Measurements from ENCODE around the gene RABEPK. TPM values are rescaled to one million over a fixed set of nuclear protein-coding genes. Genes with fewer than 3 reads are reported as not detected.
A peak's percentile ranks its signal among the peaks of the same experiment; 100 is the strongest.
"Not testable (repeated sequence)": the region's sequence is repeated elsewhere in the genome, so short reads cannot be mapped to it uniquely, and the experiment has no call there.

The RABEPK gene
- total and polyA plus RNA-seq, 7 donors, result 9.4 to 24.4 (median 17.1) TPM

DNA sequence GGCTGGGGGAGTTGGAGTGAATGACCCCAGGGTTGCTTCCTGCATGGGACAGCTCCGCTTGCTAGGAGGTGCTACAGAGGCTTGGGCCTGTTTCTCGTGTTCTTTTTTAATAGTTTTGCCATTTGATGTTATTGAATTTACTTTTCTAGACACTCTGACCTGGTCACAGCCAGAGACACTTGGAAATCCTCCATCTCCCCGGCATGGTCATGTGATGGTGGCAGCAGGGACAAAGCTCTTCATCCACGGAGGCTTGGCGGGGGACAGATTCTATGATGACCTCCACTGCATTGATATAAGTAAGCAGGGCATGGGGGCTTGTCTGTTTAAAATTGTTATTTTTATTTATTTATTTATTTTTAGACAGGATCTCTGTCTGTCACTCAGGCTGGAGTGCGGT, 27.4 kb downstream of the RABEPK start:
- intact Hi-C loops (cut with DNase I), result no loop called here
- Histone ChIP-seq H3K27ac (no peak overlapping the region), H3K4me3 (no peak overlapping the region), H3K4me1 (no peaks in the 10 kb centered on the region), H3K36me3 (peaks cover 0 to 47% (median 19%) of the 10 kb centered on the region in 4 donors), H3K27me3 (no peaks in the 10 kb centered on the region), H3K9me3 (no peaks in the 10 kb centered on the region)
- TF ChIP-seq CTCF (IDR thresholded peaks at IDR 0.05) (no peak), POLR2A (IDR thresholded peaks at IDR 0.05) (no peak), EP300 (IDR thresholded peaks at IDR 0.05) (no peak), POLR2AphosphoS5 (IDR thresholded peaks at IDR 0.05) (no peak)
- DNase-seq, result no peak
- 96% methylated on average over 6 of the region's 6 CpGs for WGBS, 2 donors

DNA sequence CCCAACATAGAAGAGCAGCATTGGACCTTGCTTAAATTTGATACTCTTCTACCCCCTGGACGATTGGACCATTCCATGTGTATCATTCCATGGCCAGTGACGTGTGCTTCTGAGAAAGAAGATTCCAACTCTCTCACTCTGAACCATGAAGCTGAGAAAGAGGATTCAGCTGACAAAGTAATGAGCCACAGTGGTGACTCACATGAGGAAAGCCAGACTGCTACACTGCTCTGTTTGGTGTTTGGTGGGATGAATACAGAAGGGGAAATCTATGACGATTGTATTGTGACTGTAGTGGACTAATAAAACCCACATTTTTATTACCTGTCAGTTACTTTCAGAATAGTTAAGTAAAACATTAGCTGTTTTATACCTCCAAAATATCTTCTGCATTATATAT, 33.3 kb downstream of the RABEPK start:
- DNase-seq, result no peak
- 55 to 71% methylated on average over 3 of the region's 3 CpGs for whole genome bisulfite sequencing, 2 donors
- peaks cover 19 to 82% (median 34%) of the 10 kb centered on the region in 4 donors for H3K36me3 ChIP-seq
- H3K4me3 ChIP-seq, result no peak overlapping the region
- intact Hi-C loops (cut with DNase I), result no loop called here
- no peaks in the 10 kb centered on the region for H3K27me3 ChIP-seq
- H3K4me1 ChIP-seq, result peaks cover 0 to 55% (median 51%) of the 10 kb centered on the region in 4 donors
- peak in 3 of 4 donors; percentile 58 to 93 (median 87) for TF ChIP-seq EP300 (IDR thresholded peaks at IDR 0.05)
- TF ChIP-seq CTCF (IDR thresholded peaks at IDR 0.05), result no peak
- no peak for TF ChIP-seq POLR2A (IDR thresholded peaks at IDR 0.05)
- peak; percentile 53 to 96 (median 86) for TF ChIP-seq POLR2AphosphoS5 (IDR thresholded peaks at IDR 0.05)
- no peaks in the 10 kb centered on the region for H3K9me3 ChIP-seq
- peak overlapping the region in 3 of 4 donors; percentile 67 to 89 (median 81) for H3K27ac ChIP-seq

DNA sequence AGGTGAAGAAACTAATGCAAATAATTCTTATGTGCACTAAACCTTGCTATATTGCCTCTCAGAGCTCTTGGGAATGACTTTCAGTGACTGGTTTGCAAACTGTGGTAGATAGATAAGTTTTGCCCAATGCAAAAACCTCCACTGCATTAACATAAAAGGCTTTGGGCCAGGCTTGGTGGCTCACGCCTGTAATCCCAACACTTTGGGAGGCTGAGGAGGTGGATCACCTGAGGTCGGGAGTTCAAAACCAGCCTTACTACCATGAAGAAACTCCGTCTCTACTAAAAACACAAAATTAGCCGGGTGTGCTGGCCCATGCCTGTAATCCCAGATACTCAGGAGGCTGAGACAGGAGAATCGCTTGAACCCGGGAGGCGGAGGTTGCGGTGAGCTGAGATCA, 33.8 kb downstream of the RABEPK start:
- Histone ChIP-seq H3K36me3 (peaks cover 23 to 82% (median 38%) of the 10 kb centered on the region in 4 donors), H3K27ac (peak overlapping the region in 3 of 4 donors; percentile 67 to 89 (median 81)), H3K4me1 (peaks cover 0 to 59% (median 55%) of the 10 kb centered on the region in 4 donors)
- DNase-seq; H3K9me3 ChIP-seq; H3K4me3 ChIP-seq; intact Hi-C loops (cut with DNase I); H3K27me3 ChIP-seq: not testable (repeated sequence)
- WGBS, 2 donors, result 92 to 94% methylated on average over 8 of the region's 8 CpGs

DNA sequence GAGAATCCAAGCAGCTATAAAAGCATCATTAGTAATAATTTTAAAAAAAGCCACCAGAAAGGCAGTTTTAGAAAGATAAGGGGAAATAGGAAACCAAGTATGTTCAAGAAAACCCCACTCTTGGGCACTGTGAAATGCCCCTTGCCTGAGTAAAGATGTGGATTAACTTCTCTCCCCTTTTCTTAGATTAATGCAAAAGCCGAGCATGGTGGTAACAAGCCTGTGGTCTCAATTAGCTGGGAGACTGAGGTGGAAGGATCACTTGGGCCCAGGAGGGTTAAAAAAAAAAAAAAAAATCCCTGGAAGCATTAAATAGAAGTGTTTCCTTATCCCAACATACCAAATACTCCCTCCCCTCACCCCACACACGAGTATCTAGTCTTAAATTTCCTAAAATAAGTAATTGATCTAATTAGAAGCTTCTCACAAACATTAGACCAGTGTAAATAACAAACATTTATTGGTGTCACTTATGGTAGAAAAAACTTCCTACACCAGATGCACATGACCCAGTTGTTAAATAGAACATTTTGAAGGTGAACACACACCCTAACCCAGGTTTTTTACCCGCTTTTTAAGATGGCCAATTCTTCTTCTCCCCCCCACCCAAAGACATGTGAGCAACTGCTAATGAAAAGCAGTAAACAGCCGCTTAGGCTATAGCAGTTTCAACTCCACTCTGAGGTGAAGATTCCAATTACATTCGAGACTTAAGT, 35.6 kb downstream of the RABEPK start:
- H3K27me3 ChIP-seq, result no peaks in the 10 kb centered on the region
- H3K4me1 ChIP-seq, result peaks cover 0 to 71% (median 67%) of the 10 kb centered on the region in 4 donors
- intact Hi-C loops (cut with DNase I), result no loop called here
- TF ChIP-seq POLR2A (IDR thresholded peaks at IDR 0.05), result no peak
- TF ChIP-seq POLR2AphosphoS5 (IDR thresholded peaks at IDR 0.05), result no peak
- TF ChIP-seq CTCF (IDR thresholded peaks at IDR 0.05), result no peak
- no peak for TF ChIP-seq EP300 (IDR thresholded peaks at IDR 0.05)
- peak overlapping the region in 2 of 4 donors; percentile 81 to 89 for H3K27ac ChIP-seq
- 57 to 72% methylated on average over 5 of the region's 5 CpGs for WGBS, 2 donors
- H3K36me3 ChIP-seq, result peaks cover 24 to 70% (median 38%) of the 10 kb centered on the region in 4 donors
- H3K4me3 ChIP-seq, result no peak overlapping the region
- H3K9me3 ChIP-seq, result no peaks in the 10 kb centered on the region
- no peak for DNase-seq

DNA sequence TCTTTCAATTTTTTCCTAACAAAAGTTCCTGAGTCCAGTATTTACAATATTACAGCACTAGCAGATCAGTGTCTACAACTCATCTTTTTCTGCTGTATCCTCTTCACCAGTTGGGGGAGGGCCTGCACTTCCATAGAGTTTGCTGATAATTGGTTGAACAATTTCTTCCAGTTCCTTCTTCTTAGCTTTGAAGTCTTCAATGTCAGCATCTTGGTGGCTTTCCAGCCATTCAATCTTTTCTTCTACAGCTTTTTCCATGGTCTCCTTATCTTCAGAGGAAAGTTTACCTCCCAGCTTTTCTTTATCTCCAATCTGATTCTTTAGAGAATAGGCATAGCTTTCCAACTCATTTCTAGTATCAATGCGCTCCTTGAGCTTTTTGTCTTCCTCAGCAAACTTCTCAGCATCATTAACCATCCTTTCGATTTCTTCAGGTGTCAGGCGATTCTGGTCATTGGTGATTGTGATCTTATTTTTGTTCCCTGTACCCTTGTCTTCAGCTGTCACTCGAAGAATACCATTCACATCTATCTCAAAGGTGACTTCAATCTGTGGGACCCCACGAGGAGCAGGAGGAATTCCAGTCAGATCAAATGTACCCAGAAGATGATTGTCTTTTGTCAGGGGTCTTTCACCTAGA, 36.3 kb downstream of the RABEPK start:
- H3K4me3 ChIP-seq; H3K9me3 ChIP-seq; DNase-seq; H3K27me3 ChIP-seq; intact Hi-C loops (cut with DNase I): not testable (repeated sequence)
- H3K27ac ChIP-seq, result peak overlapping the region in 2 of 4 donors; percentile 81 to 89
- 79 to 84% methylated on average over 5 of the region's 5 CpGs for WGBS, 2 donors
- H3K4me1 ChIP-seq, result peaks cover 0 to 71% (median 67%) of the 10 kb centered on the region in 4 donors
- peaks cover 24 to 64% (median 36%) of the 10 kb centered on the region in 4 donors for H3K36me3 ChIP-seq
